Coronary artery (tissue), 2 donors: ENCODE measurements around the gene GNPTAB.

Source experiments
- DNase-seq: peaks from one replicate; pipeline ENCODE4 v3.0.0-alpha.2; 2017; ENCODE audit warnings: low spot score
- H3K27ac ChIP-seq, 2 donors: fragments of 200-600 bp; sonication (generic); one replicate each; pipeline ENCODE4 v1.5.1; 2016 to 2019
- H3K4me3 ChIP-seq: fragments of 200-600 bp; sonication (generic); 2 replicates; pipeline ENCODE4 v1.5.1; 2016; ENCODE audit warnings: mild to moderate bottlenecking, moderate library complexity
- TF ChIP-seq, protein P1 (sequence below): fragments of 200-600 bp; sonication (generic); IDR thresholded peaks from one replicate; pipeline ENCODE4 v1.5.1; 2019; ENCODE audit warnings: antibody characterized with exemption

The GNPTAB gene

DNA sequence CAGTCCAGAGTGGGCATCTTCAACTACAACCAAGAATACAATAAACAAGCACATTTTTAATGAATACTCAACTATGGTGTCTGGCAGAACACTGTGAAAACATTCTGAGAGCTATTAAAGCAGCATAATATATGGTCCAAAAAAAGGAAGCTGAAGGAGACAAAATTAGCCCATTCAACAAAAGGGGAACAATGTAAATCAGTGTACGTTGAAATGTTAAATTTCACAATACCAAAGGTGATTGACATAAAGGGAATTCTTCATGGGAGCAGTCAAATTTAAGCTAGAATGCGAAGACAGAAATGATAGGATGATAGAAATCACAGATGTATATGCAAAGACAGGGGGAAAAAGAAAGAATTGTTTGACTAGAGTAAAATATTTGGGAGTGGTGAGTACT lies 50.2 kb downstream of the GNPTAB start:
- TF ChIP-seq, protein P1, sequence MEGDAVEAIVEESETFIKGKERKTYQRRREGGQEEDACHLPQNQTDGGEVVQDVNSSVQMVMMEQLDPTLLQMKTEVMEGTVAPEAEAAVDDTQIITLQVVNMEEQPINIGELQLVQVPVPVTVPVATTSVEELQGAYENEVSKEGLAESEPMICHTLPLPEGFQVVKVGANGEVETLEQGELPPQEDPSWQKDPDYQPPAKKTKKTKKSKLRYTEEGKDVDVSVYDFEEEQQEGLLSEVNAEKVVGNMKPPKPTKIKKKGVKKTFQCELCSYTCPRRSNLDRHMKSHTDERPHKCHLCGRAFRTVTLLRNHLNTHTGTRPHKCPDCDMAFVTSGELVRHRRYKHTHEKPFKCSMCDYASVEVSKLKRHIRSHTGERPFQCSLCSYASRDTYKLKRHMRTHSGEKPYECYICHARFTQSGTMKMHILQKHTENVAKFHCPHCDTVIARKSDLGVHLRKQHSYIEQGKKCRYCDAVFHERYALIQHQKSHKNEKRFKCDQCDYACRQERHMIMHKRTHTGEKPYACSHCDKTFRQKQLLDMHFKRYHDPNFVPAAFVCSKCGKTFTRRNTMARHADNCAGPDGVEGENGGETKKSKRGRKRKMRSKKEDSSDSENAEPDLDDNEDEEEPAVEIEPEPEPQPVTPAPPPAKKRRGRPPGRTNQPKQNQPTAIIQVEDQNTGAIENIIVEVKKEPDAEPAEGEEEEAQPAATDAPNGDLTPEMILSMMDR, result no peak
- H3K4me3 ChIP-seq, result no peak overlapping the region
- no peak for DNase-seq
- H3K27ac ChIP-seq, result no peak overlapping the region

DNA sequence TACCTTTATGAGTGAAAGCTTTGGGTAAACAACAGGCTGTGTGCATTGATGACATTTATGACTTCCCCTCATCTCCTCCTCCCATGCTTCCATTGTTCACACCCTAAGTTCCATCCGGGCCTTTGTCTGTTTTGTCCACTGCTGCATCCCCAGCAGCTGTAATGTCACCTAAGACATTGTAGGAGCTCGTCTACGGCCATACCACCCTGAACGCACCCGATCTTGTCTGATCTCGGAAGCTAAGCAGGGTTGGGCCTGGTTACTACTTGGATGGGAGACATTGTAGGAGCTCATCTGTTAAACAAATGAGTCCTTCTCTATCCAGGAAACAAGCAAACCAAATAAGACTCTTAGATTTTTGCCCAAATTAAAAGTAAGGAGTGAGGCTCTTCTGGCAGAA lies 51.1 kb downstream of the GNPTAB start:
- no peak for DNase-seq
- TF ChIP-seq, protein P1, result no peak
- Histone ChIP-seq H3K27ac (no peak overlapping the region), H3K4me3 (no peak overlapping the region)

- H3K4me3 ChIP-seq, result no peak overlapping the region
- no peak overlapping the region for H3K27ac ChIP-seq
- DNase-seq, result no peak
- TF ChIP-seq, protein P1, result no peak
Measured at GRCh38 chr12:101779200-101779599, 51.6 kb downstream of the GNPTAB start.

DNA sequence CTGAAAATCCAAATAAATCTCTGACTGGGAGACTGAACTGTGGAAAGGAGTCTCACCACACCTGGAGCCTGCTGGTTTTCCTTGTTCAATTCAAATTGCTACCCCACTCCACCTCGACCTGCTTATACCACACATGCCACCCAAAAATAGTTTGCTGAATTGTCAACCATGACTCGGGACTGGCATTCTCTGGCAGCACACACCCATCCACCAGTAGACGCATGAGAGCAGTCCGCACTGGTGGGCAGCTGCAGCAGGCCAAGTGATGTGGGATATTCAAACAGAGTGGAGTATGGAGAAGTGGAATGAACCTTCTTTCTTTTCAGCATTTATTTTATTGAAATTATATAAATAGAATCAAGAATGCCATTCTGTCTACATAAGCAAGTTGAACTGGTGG lies 52.8 kb downstream of the GNPTAB start:
- TF ChIP-seq, protein P1, result no peak
- no peak for DNase-seq
- Histone ChIP-seq H3K4me3 (no peak overlapping the region), H3K27ac (no peak overlapping the region)

DNA sequence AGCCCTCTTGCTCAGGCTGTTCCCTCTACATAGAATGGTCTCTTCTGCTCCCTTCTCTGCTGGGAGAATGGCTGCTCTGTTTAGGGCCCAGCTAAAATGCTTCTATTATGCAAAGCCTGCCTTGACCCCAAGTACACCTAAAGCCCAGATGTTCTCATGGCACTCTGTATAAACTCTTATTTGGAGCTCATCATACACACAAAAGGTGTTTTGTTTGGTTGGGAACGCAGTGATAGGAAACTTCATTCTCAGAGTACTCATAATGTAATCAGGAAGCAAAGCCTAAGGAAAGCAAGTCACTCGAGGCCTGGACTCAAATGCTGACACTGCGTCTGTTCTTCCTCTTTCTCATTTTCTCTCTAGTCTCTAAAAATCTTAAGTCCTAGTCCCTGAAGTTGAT lies 53.3 kb downstream of the GNPTAB start:
- Histone ChIP-seq H3K4me3 (no peak overlapping the region), H3K27ac (peak overlapping the region in 1 of 2 donors; percentile 50)
- DNase-seq, result no peak
- TF ChIP-seq, protein P1, result no peak

- Histone ChIP-seq H3K27ac (no peak overlapping the region), H3K4me3 (no peak overlapping the region)
- DNase-seq, result no peak
- TF ChIP-seq, protein P1, result no peak
Measured at GRCh38 chr12:101775816-101776215, 54.9 kb downstream of the GNPTAB start.

- H3K4me3 ChIP-seq, result no peak overlapping the region
- no peak overlapping the region for H3K27ac ChIP-seq
- TF ChIP-seq, protein P1, result peak; percentile 84
- DNase-seq, result no peak
Measured at GRCh38 chr12:101773650-101774162, 57.1 kb downstream of the GNPTAB start.
